ENCODE data around the gene PDAP1.

DNA sequence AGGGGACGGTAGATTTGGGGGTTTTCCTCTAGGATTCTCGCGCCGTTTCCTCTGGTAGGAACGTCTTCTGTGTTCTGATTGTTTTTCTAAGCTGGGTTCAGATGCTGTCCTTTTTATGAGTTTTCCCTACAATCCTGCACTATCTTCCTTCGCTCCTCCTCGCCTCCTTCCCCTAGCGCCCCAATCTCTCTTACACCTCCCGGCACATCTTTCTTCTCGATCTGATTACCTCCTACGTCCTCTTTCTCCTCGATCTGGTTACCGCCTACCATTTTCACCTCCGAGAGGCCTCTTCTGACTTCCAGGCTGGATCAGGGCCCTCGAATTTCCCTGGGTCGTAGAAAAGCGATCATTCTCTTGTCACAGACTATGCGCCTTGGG lies 785 bp upstream of the PDAP1 start:
- TF ChIP-seq CTCF (IDR thresholded peaks at IDR 0.05) (no peak), POLR2A (IDR thresholded peaks at IDR 0.05) (no peak), POLR2AphosphoS5 (IDR thresholded peaks at IDR 0.05) (no peak)

All from breast epithelium (tissue), 3 donors.